ENCODE data around the gene KLF15.

Gene KLF15

GRCh38 chr3:126389112-126389793 lies 32.0 kb upstream of the KLF15 start:
- H3K4me3 ChIP-seq (ENCODE audit: low read length) = peak overlapping the region; percentile 55
- peak; percentile 77 for TF ChIP-seq CTCF (conservative IDR thresholded peaks at IDR 0.05; ENCODE audit: low read length)
- DNase-seq (ENCODE audit: low read depth) = peak; percentile 83

- TF ChIP-seq CTCF (conservative IDR thresholded peaks at IDR 0.05; ENCODE audit: low read length) = no peak
- DNase-seq (ENCODE audit: low read depth) = no peak
- no peak overlapping the region for H3K4me3 ChIP-seq (ENCODE audit: low read length)
These were observed 24.8 kb upstream of the KLF15 start for GRCh38 chr3:126381966-126382365.

- DNase-seq (ENCODE audit: low read depth) = no peak
- TF ChIP-seq CTCF (conservative IDR thresholded peaks at IDR 0.05; ENCODE audit: low read length) = no peak
- H3K4me3 ChIP-seq (ENCODE audit: low read length) = no peak overlapping the region
These were observed 23.0 kb upstream of the KLF15 start for GRCh38 chr3:126380011-126380768.

GRCh38 chr3:126378341-126378751 lies 21.1 kb upstream of the KLF15 start:
- H3K4me3 ChIP-seq (ENCODE audit: low read length) = no peak overlapping the region
- TF ChIP-seq CTCF (conservative IDR thresholded peaks at IDR 0.05; ENCODE audit: low read length) = no peak
- no peak for DNase-seq (ENCODE audit: low read depth)

- H3K4me3 ChIP-seq (ENCODE audit: low read length) = no peak overlapping the region
- TF ChIP-seq CTCF (conservative IDR thresholded peaks at IDR 0.05; ENCODE audit: low read length) = no peak
- no peak for DNase-seq (ENCODE audit: low read depth)
These were observed 20.0 kb upstream of the KLF15 start for GRCh38 chr3:126377211-126377610.

- H3K4me3 ChIP-seq (ENCODE audit: low read length) = no peak overlapping the region
- TF ChIP-seq CTCF (conservative IDR thresholded peaks at IDR 0.05; ENCODE audit: low read length) = no peak
- no peak for DNase-seq (ENCODE audit: low read depth)
These were observed 19.2 kb upstream of the KLF15 start for GRCh38 chr3:126376444-126376843.

GRCh38 chr3:126375835-126376331 lies 18.7 kb upstream of the KLF15 start:
- no peak for TF ChIP-seq CTCF (conservative IDR thresholded peaks at IDR 0.05; ENCODE audit: low read length)
- DNase-seq (ENCODE audit: low read depth) = no peak
- H3K4me3 ChIP-seq (ENCODE audit: low read length) = no peak overlapping the region

All from AG10803 (cell line).